ENCODE results near the gene PPM1N.

The PPM1N gene

GRCh38 chr19:45492627-45493470, 5.4 kb upstream of the PPM1N start:
- no peak for DNase-seq

GRCh38 chr19:45494261-45494916, 3.9 kb upstream of the PPM1N start:
- no peak for DNase-seq

- DNase-seq, result no peak
Observed at GRCh38 chr19:45495178-45495577, 3.1 kb upstream of the PPM1N start.

GRCh38 chr19:45496349-45496953, 1.8 kb upstream of the PPM1N start:
- peak; percentile 54 for DNase-seq

- no peak for DNase-seq
Observed at GRCh38 chr19:45497791-45498190, 452 bp upstream of the PPM1N start.

- DNase-seq, result peak; percentile 78
Observed at GRCh38 chr19:45499196-45500180, 1.2 kb downstream of the PPM1N start.

GRCh38 chr19:45500918-45501729, 2.9 kb downstream of the PPM1N start:
- DNase-seq, result no peak

GRCh38 chr19:45501730-45502014, 3.4 kb downstream of the PPM1N start:
- no peak for DNase-seq

GRCh38 chr19:45502111-45502510, 3.9 kb downstream of the PPM1N start:
- DNase-seq, result no peak

GRCh38 chr19:45503909-45504308, 5.7 kb downstream of the PPM1N start:
- no peak for DNase-seq

GRCh38 chr19:45505151-45505995, 7.1 kb downstream of the PPM1N start:
- no peak for DNase-seq

GRCh38 chr19:45505996-45506245, 7.7 kb downstream of the PPM1N start:
- DNase-seq, result no peak

- peak; percentile 95 for DNase-seq
Observed at GRCh38 chr19:45506246-45506988, 8.2 kb downstream of the PPM1N start.

- DNase-seq, result peak; percentile 92
Observed at GRCh38 chr19:45506989-45507871, 9.0 kb downstream of the PPM1N start, which contains the start of gene VASP. Gene VASP, plus strand, starts transcription at chr19:45507479. Its CDS starts 293 bp downstream, at chr19:45507772.

- DNase-seq, result no peak
Observed at GRCh38 chr19:45507872-45508416, 9.7 kb downstream of the PPM1N start.

- DNase-seq, result peak; percentile 45
Observed at GRCh38 chr19:45508417-45508860, 10.2 kb downstream of the PPM1N start.

- peak; percentile 63 for DNase-seq
Observed at GRCh38 chr19:45508861-45509691, 10.8 kb downstream of the PPM1N start.

- DNase-seq, result no peak
Observed at GRCh38 chr19:45509692-45510015, 11.4 kb downstream of the PPM1N start.

All from CD4-positive, alpha-beta T cell treated with Interleukin-21 for 1 hour (primary cell).